HL-60 (cell line): ENCODE results near the gene FCRL4.

Source experiments
- CTCF ChIP-seq: IDR thresholded peaks from one replicate; pipeline ENCODE4 v1.5.1; 2011; ENCODE audit warnings: low read length, control low read depth, inconsistent platforms; ENCODE audit not compliant: insufficient read depth
- GABPA ChIP-seq: IDR thresholded peaks from 2 replicates; pipeline ENCODE4 v1.6.1; 2012; ENCODE audit warnings: low read depth
- POLR2AphosphoS5 ChIP-seq: IDR thresholded peaks from 2 replicates; pipeline ENCODE4 v1.6.1; 2012; ENCODE audit warnings: low read depth
- REST ChIP-seq: IDR thresholded peaks from 2 replicates; pipeline ENCODE4 v1.6.1; 2012; ENCODE audit warnings: low read depth; ENCODE audit not compliant: insufficient replicate concordance

GRCh38 chr1:157618190-157618589 is 20.3 kb upstream of the FCRL4 start:
- TF ChIP-seq CTCF: no peak
- TF ChIP-seq REST: no peak
- TF ChIP-seq POLR2AphosphoS5: no peak
- TF ChIP-seq GABPA: no peak
